ENCODE results near the gene CRIP3. TPM values are rescaled to one million over a fixed set of nuclear protein-coding genes. Genes with fewer than 3 reads are reported as not detected.
"Not testable (repeated sequence)": the region's sequence is repeated elsewhere in the genome, so short reads cannot be mapped to it uniquely, and the experiment has no call there.

The CRIP3 gene
- total RNA-seq, 1 experiment from 2014 or later, result 16.9 TPM

GRCh38 chr6:43355862-43356590, 47.4 kb upstream of the CRIP3 start:
- Histone ChIP-seq H2BK120ac (ENCODE audit: low read depth, low read length, poor library complexity, severe bottlenecking) (no peak overlapping the region), H3K27me3 (ENCODE audit: insufficient read depth, low read length) (no peaks in the 10 kb centered on the region), H3K23ac (ENCODE audit: insufficient read length, low read depth, low read length) (no peak overlapping the region), H3K18ac (ENCODE audit: insufficient read length, low read depth, low read length) (no peak overlapping the region), H3K4me1 (ENCODE audit: insufficient read depth, low read length) (peaks cover 6% of the 10 kb centered on the region; the same call in 1 of the 2 replicates), H3K79me2 (ENCODE audit: insufficient read depth, low read length) (no peaks in the 10 kb centered on the region), H2AFZ (ENCODE audit: low read length) (no peak overlapping the region), H3K4me2 (ENCODE audit: insufficient read depth, insufficient read length, low read length) (no peak overlapping the region), H2BK12ac (ENCODE audit: insufficient read length, low read depth, low read length) (peak overlapping the region; percentile 35), H3T11ph (ENCODE audit: low read length) (no peak overlapping the region), H3K14ac (ENCODE audit: insufficient read depth, low read length) (no peak overlapping the region), H3K9me3 (ENCODE audit: control insufficient read depth, low read depth, low read length) (no peaks in the 10 kb centered on the region), H3K79me1 (ENCODE audit: insufficient read depth, low read depth, low read length, poor library complexity, severe bottlenecking) (no peaks in the 10 kb centered on the region), H2BK5ac (ENCODE audit: insufficient read length, low read length) (no peak overlapping the region), H4K91ac (ENCODE audit: insufficient read length, low read depth, low read length) (no peak overlapping the region), H2AK5ac (ENCODE audit: insufficient read length, low read length) (no peak overlapping the region), H4K5ac (ENCODE audit: insufficient read length, low read depth, low read length) (no peak overlapping the region), H3K56ac (ENCODE audit: insufficient read length, low read depth, low read length) (no peak overlapping the region), H3K9ac (ENCODE audit: extremely low read depth, insufficient read length, low read length) (peak overlapping the region; percentile 31), H3K4ac (ENCODE audit: low read depth, low read length) (no peak overlapping the region), H2BK15ac (ENCODE audit: low read depth, low read length) (no peak overlapping the region), H4K8ac (replicated peaks; ENCODE audit: insufficient read length, low read depth, low read length) (no peak overlapping the region), H2BK20ac (ENCODE audit: low read depth, low read length, poor library complexity, severe bottlenecking) (peak overlapping the region; percentile 26), H3K27ac (ENCODE audit: insufficient read length, low read depth, low read length) (peak overlapping the region; percentile 98), H3K23me2 (ENCODE audit: insufficient read length, low read depth, low read length, poor library complexity, severe bottlenecking) (no peaks in the 10 kb centered on the region), H4K20me1 (ENCODE audit: control insufficient read depth, insufficient read depth, insufficient read length) (no peaks in the 10 kb centered on the region)
- Mint-ChIP-seq H3K27ac (peak overlapping the region; percentile 27 to 50 (median 32); a peak in 3 of 7 replicates), H3K27me3 (ENCODE audit: low read depth) (no peaks in the 10 kb centered on the region), H3K9me3 (no peaks in the 10 kb centered on the region), H3K4me3 (no peak overlapping the region), H3K36me3 (ENCODE audit: insufficient read depth in 1 of 3, low read depth in 3 of 3) (peaks cover 14 to 60% (median 39%) of the 10 kb centered on the region in 3 experiments; a peak in 6 of 7 replicates), H3K4me1 (peaks cover 7 to 19% of the 10 kb centered on the region in 2 experiments)
- no CpG with 5 or more reads among the region's 2 CpGs for WGBS (ENCODE audit: extremely low coverage, insufficient read length, low lambda C conversion rate)
- peak; percentile 64 for TF ChIP-seq CTCF (conservative IDR thresholded peaks at IDR 0.05)
- peak; percentile 40 for DNase-seq

DNA sequence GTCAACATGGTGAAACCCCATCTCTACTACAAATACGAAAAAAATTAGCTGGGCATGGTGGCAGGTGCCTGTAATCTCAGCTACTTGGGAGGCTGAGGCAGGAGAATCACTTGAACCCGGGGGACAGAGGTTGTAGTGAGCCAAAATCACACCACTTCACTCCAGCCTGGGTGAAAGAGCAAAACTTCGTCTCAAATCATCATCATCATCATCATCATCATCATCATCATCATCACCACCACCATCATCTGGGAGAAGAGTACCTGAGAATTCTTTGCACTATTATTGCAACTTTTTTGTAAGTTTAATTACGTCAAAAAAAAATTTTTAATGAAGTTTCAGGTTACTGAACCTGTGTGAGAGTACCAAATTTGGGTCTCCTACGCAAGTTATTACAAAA, 43.3 kb upstream of the CRIP3 start:
- not testable (repeated sequence) for H3K18ac ChIP-seq (ENCODE audit: insufficient read length, low read depth, low read length); H3K9me3 Mint-ChIP-seq; H2BK15ac ChIP-seq (ENCODE audit: low read depth, low read length); H3K79me1 ChIP-seq (ENCODE audit: insufficient read depth, low read depth, low read length, poor library complexity, severe bottlenecking); H3K14ac ChIP-seq (ENCODE audit: insufficient read depth, low read length); H4K20me1 ChIP-seq (ENCODE audit: control insufficient read depth, insufficient read depth, insufficient read length); H3K79me2 ChIP-seq (ENCODE audit: insufficient read depth, low read length); H3K56ac ChIP-seq (ENCODE audit: insufficient read length, low read depth, low read length); H3K23me2 ChIP-seq (ENCODE audit: insufficient read length, low read depth, low read length, poor library complexity, severe bottlenecking); H3K27ac ChIP-seq (ENCODE audit: insufficient read length, low read depth, low read length); H4K8ac ChIP-seq (replicated peaks; ENCODE audit: insufficient read length, low read depth, low read length); H4K91ac ChIP-seq (ENCODE audit: insufficient read length, low read depth, low read length); H3K23ac ChIP-seq (ENCODE audit: insufficient read length, low read depth, low read length); H3K4ac ChIP-seq (ENCODE audit: low read depth, low read length); H3K4me2 ChIP-seq (ENCODE audit: insufficient read depth, insufficient read length, low read length); H3K27ac Mint-ChIP-seq; H2BK20ac ChIP-seq (ENCODE audit: low read depth, low read length, poor library complexity, severe bottlenecking); H2AFZ ChIP-seq (ENCODE audit: low read length); H3K9me3 ChIP-seq (ENCODE audit: control insufficient read depth, low read depth, low read length); H2AK5ac ChIP-seq (ENCODE audit: insufficient read length, low read length); H2BK12ac ChIP-seq (ENCODE audit: insufficient read length, low read depth, low read length); DNase-seq; H3K9ac ChIP-seq (ENCODE audit: extremely low read depth, insufficient read length, low read length); H3K4me1 ChIP-seq (ENCODE audit: insufficient read depth, low read length); H2BK5ac ChIP-seq (ENCODE audit: insufficient read length, low read length); H3K27me3 Mint-ChIP-seq (ENCODE audit: low read depth); H3K27me3 ChIP-seq (ENCODE audit: insufficient read depth, low read length); H3T11ph ChIP-seq (ENCODE audit: low read length); H4K5ac ChIP-seq (ENCODE audit: insufficient read length, low read depth, low read length); H3K4me3 Mint-ChIP-seq; H2BK120ac ChIP-seq (ENCODE audit: low read depth, low read length, poor library complexity, severe bottlenecking)
- no CpG with 5 or more reads among the region's 5 CpGs for WGBS (ENCODE audit: extremely low coverage, insufficient read length, low lambda C conversion rate)
- peaks cover 4 to 12% of the 10 kb centered on the region in 2 experiments for H3K4me1 Mint-ChIP-seq
- peaks cover 9 to 40% (median 27%) of the 10 kb centered on the region in 3 experiments; a peak in 6 of 7 replicates for H3K36me3 Mint-ChIP-seq (ENCODE audit: insufficient read depth in 1 of 3, low read depth in 3 of 3)

Data from H9 (cell line).